ENCODE results near the gene ARHGAP42. TPM values are rescaled to one million over a fixed set of nuclear protein-coding genes. Genes with fewer than 3 reads are reported as not detected.
A peak's percentile ranks its signal among the peaks of the same experiment; 100 is the strongest.

ARHGAP42 gene
- total and polyA plus RNA-seq, 4 donors: 3.8 to 17.2 (median 12.0) TPM

DNA sequence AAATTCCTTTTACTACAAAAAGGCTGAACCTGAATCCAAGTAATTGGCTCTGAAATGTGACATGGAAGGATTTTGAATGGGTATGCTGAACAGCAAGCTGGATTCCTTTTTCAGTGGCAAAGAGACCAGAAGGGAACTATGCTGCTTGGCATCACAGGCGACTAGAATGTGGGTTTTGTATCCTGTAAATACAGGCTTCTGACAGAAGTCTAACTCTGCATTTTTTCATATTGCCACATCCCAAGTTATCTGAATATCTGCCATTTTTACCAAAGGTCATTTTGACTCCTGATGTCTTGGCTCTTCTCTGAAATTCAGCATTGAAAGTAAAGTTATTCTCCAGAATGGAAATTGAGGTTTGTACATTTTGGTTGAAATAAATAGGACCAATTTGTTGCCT is 145.7 kb downstream of the ARHGAP42 start:
- Histone ChIP-seq H3K9ac (ENCODE audit: low read depth in 1 of 2, low read length in 2 of 2) (no peak overlapping the region), H3K9me3 (ENCODE audit: control insufficient read depth in 4 of 4, low read length in 3 of 4) (no peaks in the 10 kb centered on the region), H3K36me3 (ENCODE audit: control insufficient read depth in 4 of 4, insufficient read depth in 3 of 4, low read depth in 1 of 4, low read length in 3 of 4) (no peaks in the 10 kb centered on the region), H3K27ac (ENCODE audit: low read depth in 1 of 2, low read length in 2 of 2) (peak overlapping the region; percentile 74 to 75), H3K4me1 (ENCODE audit: control insufficient read depth in 4 of 4, insufficient read depth in 4 of 4, low read length in 3 of 4) (peaks cover 7 to 30% (median 19%) of the 10 kb centered on the region in 4 donors), H3K27me3 (ENCODE audit: control insufficient read depth in 4 of 4, insufficient read depth in 4 of 4, low read length in 3 of 4) (no peaks in the 10 kb centered on the region), H3K4me3 (ENCODE audit: low read depth in 1 of 3, low read length in 3 of 3) (no peak overlapping the region)
- no peak for DNase-seq (ENCODE audit: low spot score)
- peak; percentile 77 for TF ChIP-seq YY1 (IDR thresholded peaks at IDR 0.05)
- TF ChIP-seq, protein P1, sequence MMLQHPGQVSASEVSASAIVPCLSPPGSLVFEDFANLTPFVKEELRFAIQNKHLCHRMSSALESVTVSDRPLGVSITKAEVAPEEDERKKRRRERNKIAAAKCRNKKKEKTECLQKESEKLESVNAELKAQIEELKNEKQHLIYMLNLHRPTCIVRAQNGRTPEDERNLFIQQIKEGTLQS (IDR thresholded peaks at IDR 0.05): no peak
- TF ChIP-seq FOXA1 (IDR thresholded peaks at IDR 0.05): no peak
- no peak for TF ChIP-seq TAF1 (conservative IDR thresholded peaks at IDR 0.05)
- no peak for TF ChIP-seq JUND (IDR thresholded peaks at IDR 0.05)
- TF ChIP-seq SP1 (IDR thresholded peaks at IDR 0.05): peak; percentile 26
- TF ChIP-seq, protein P2, sequence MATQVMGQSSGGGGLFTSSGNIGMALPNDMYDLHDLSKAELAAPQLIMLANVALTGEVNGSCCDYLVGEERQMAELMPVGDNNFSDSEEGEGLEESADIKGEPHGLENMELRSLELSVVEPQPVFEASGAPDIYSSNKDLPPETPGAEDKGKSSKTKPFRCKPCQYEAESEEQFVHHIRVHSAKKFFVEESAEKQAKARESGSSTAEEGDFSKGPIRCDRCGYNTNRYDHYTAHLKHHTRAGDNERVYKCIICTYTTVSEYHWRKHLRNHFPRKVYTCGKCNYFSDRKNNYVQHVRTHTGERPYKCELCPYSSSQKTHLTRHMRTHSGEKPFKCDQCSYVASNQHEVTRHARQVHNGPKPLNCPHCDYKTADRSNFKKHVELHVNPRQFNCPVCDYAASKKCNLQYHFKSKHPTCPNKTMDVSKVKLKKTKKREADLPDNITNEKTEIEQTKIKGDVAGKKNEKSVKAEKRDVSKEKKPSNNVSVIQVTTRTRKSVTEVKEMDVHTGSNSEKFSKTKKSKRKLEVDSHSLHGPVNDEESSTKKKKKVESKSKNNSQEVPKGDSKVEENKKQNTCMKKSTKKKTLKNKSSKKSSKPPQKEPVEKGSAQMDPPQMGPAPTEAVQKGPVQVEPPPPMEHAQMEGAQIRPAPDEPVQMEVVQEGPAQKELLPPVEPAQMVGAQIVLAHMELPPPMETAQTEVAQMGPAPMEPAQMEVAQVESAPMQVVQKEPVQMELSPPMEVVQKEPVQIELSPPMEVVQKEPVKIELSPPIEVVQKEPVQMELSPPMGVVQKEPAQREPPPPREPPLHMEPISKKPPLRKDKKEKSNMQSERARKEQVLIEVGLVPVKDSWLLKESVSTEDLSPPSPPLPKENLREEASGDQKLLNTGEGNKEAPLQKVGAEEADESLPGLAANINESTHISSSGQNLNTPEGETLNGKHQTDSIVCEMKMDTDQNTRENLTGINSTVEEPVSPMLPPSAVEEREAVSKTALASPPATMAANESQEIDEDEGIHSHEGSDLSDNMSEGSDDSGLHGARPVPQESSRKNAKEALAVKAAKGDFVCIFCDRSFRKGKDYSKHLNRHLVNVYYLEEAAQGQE (IDR thresholded peaks at IDR 0.05): no peak
- TF ChIP-seq GABPA (IDR thresholded peaks at IDR 0.05 in 1 of 2, conservative IDR thresholded peaks at IDR 0.05 in 1 of 2): no peak
- no peak for TF ChIP-seq FOXA2 (IDR thresholded peaks at IDR 0.05)
- peak; percentile 60 to 67 for TF ChIP-seq HNF4A (conservative IDR thresholded peaks at IDR 0.05)
- TF ChIP-seq, protein P3, sequence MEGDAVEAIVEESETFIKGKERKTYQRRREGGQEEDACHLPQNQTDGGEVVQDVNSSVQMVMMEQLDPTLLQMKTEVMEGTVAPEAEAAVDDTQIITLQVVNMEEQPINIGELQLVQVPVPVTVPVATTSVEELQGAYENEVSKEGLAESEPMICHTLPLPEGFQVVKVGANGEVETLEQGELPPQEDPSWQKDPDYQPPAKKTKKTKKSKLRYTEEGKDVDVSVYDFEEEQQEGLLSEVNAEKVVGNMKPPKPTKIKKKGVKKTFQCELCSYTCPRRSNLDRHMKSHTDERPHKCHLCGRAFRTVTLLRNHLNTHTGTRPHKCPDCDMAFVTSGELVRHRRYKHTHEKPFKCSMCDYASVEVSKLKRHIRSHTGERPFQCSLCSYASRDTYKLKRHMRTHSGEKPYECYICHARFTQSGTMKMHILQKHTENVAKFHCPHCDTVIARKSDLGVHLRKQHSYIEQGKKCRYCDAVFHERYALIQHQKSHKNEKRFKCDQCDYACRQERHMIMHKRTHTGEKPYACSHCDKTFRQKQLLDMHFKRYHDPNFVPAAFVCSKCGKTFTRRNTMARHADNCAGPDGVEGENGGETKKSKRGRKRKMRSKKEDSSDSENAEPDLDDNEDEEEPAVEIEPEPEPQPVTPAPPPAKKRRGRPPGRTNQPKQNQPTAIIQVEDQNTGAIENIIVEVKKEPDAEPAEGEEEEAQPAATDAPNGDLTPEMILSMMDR (IDR thresholded peaks at IDR 0.05; ENCODE audit: low read depth, low read length, missing input control): no peak
- TF ChIP-seq RAD21 (IDR thresholded peaks at IDR 0.05): peak in 1 of 2 donors; percentile 6
- TF ChIP-seq RXRA (IDR thresholded peaks at IDR 0.05): peak in 1 of 2 donors; percentile 26
- TF ChIP-seq, protein P4, sequence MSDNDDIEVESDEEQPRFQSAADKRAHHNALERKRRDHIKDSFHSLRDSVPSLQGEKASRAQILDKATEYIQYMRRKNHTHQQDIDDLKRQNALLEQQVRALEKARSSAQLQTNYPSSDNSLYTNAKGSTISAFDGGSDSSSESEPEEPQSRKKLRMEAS (IDR thresholded peaks at IDR 0.05): peak; percentile 20
- TF ChIP-seq, protein P5, sequence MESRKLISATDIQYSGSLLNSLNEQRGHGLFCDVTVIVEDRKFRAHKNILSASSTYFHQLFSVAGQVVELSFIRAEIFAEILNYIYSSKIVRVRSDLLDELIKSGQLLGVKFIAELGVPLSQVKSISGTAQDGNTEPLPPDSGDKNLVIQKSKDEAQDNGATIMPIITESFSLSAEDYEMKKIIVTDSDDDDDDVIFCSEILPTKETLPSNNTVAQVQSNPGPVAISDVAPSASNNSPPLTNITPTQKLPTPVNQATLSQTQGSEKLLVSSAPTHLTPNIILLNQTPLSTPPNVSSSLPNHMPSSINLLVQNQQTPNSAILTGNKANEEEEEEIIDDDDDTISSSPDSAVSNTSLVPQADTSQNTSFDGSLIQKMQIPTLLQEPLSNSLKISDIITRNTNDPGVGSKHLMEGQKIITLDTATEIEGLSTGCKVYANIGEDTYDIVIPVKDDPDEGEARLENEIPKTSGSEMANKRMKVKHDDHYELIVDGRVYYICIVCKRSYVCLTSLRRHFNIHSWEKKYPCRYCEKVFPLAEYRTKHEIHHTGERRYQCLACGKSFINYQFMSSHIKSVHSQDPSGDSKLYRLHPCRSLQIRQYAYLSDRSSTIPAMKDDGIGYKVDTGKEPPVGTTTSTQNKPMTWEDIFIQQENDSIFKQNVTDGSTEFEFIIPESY (IDR thresholded peaks at IDR 0.05): no peak
- no peak for TF ChIP-seq NR2F2 (IDR thresholded peaks at IDR 0.05)
- TF ChIP-seq HNF4G (IDR thresholded peaks at IDR 0.05): no peak
- no peak for TF ChIP-seq EGR1 (IDR thresholded peaks at IDR 0.05; ENCODE audit: low read depth in 2 of 2)
- WGBS: 29% methylated on average over 1 of the region's 1 CpG

Data from liver (tissue), 9 donors.